AML-193 (cell line): Measurements from ENCODE around the gene CRABP1.

Experiments
- DNase-seq, 2 experiments: peaks; one replicate each; lab custom pipeline; 2025; lab: John Stamatoyannopoulos, UW

The CRABP1 gene

GRCh38 chr15:78340231-78341056 is at the start of gene CRABP1:
CRABP1 (plus strand) TSS chr15:78340353; CDS start chr15:78340429, 76 bp downstream.
- no peak for DNase-seq

- no peak for DNase-seq
Observed at GRCh38 chr15:78291052-78291451, 49.1 kb upstream of the CRABP1 start.

GRCh38 chr15:78291698-78292097 is 48.5 kb upstream of the CRABP1 start:
- no peak for DNase-seq

- no peak for DNase-seq
Observed at GRCh38 chr15:78292219-78292618, 47.9 kb upstream of the CRABP1 start.

- peak; percentile 96 for DNase-seq
Observed at GRCh38 chr15:78299101-78299930, 40.8 kb upstream of the CRABP1 start, which contains the start of gene SKIC8. SKIC8 (minus strand) TSS chr15:78299609; CDS start chr15:78295686, 3,923 bp downstream.

- DNase-seq = no peak
Observed at GRCh38 chr15:78301326-78301725, 38.8 kb upstream of the CRABP1 start.

GRCh38 chr15:78301828-78302227 is 38.3 kb upstream of the CRABP1 start:
- DNase-seq = peak; percentile 84 to 92

- DNase-seq = peak in 1 of 2 experiments; percentile 21
Observed at GRCh38 chr15:78302579-78303312, 37.4 kb upstream of the CRABP1 start.

- no peak for DNase-seq
Observed at GRCh38 chr15:78304216-78305066, 35.7 kb upstream of the CRABP1 start.

GRCh38 chr15:78306176-78306774 is 33.9 kb upstream of the CRABP1 start:
- DNase-seq = no peak

GRCh38 chr15:78307976-78308375 is 32.2 kb upstream of the CRABP1 start:
- DNase-seq = no peak

GRCh38 chr15:78308422-78309032 is 31.6 kb upstream of the CRABP1 start:
- DNase-seq = peak; percentile 23 to 53

GRCh38 chr15:78311292-78311691 is 28.9 kb upstream of the CRABP1 start:
- DNase-seq = no peak

- no peak for DNase-seq
Observed at GRCh38 chr15:78312536-78312935, 27.6 kb upstream of the CRABP1 start.

- no peak for DNase-seq
Observed at GRCh38 chr15:78312957-78313356, 27.2 kb upstream of the CRABP1 start.

GRCh38 chr15:78313383-78313782 is 26.8 kb upstream of the CRABP1 start:
- DNase-seq = no peak

GRCh38 chr15:78314181-78314581 is 26.0 kb upstream of the CRABP1 start:
- DNase-seq = no peak

- peak; percentile 11 to 19 for DNase-seq
Observed at GRCh38 chr15:78315686-78316282, 24.4 kb upstream of the CRABP1 start.

- DNase-seq = no peak
Observed at GRCh38 chr15:78316283-78317083, 23.7 kb upstream of the CRABP1 start.
